Endothelial cell of umbilical vein (primary cell): ENCODE results near the gene KCNH1. TPM values are rescaled to one million over a fixed set of nuclear protein-coding genes. Genes with fewer than 3 reads are reported as not detected.

ENCODE experiments used
- BruUV-seq: library from RNA; stranded (reverse); fragments of 400-500 nt; replicated peaks from 2 replicates; lab custom pipeline; 2021; lab: Mats Ljungman, UMichigan
- CTCF ChIA-PET: fragments of 300-600, 350-600 bp; sonication (Branson Sonifier 250); formaldehyde crosslinking; loops from one replicate; lab custom pipeline; 2021; ENCODE audit warnings: antibody characterized with exemption, inconsistent platforms; lab: Charles Lee
- POLR2A ChIA-PET: fragments of 300-600, 350-600 bp; sonication (Branson Sonifier 250); formaldehyde crosslinking; loops from one replicate; lab custom pipeline; 2021; ENCODE audit warnings: antibody characterized with exemption, inconsistent platforms; lab: Charles Lee
- DNase-seq: peaks from one replicate; pipeline ENCODE4 v3.0.0-alpha.2; 2011; ENCODE audit warnings: low read depth, low spot score
- FAIRE-seq: peaks from 2 replicates; lab custom pipeline; 2011; peaks lifted over from hg19 to GRCh38; lab: Jason Lieb, UNC
- H2AFZ ChIP-seq: 2 replicates; pipeline ENCODE4 v1.6.0; 2012; ENCODE audit warnings: low read depth, low read length, control low read depth, inconsistent platforms
- H3K27ac ChIP-seq: 2 replicates; pipeline ENCODE4 v1.5.1; 2011; ENCODE audit warnings: low read depth, mild to moderate bottlenecking, control low read depth, low read length, moderate library complexity; ENCODE audit not compliant: insufficient read depth
- H3K27me3 ChIP-seq, 2 experiments: 2 replicates each; pipeline versions ENCODE4 v1.6.0 to v1.6.1; 2011; ENCODE audit warnings: low read length in 2 of 2, mixed read lengths in 1 of 2; ENCODE audit not compliant: control insufficient read depth in 2 of 2, insufficient read depth in 2 of 2
- H3K36me3 ChIP-seq, 2 experiments: 2 replicates in 1 of 2; 3 replicates in 1 of 2; pipeline ENCODE4 v1.5.1; 2011; ENCODE audit warnings: low read length in 2 of 2, mild to moderate bottlenecking in 1 of 2, moderate library complexity in 1 of 2; ENCODE audit not compliant: control insufficient read depth in 2 of 2, insufficient read depth in 2 of 2; ENCODE audit errors: extremely low read depth in 1 of 2
- H3K4me1 ChIP-seq: 3 replicates; pipeline ENCODE4 v1.5.1; 2011; ENCODE audit warnings: mild to moderate bottlenecking, low read length; ENCODE audit not compliant: control insufficient read depth, insufficient read depth; ENCODE audit errors: extremely low read depth
- H3K4me2 ChIP-seq: 2 replicates; pipeline ENCODE4 v1.6.1; 2011; ENCODE audit warnings: low read length, control low read depth, mixed read lengths; ENCODE audit not compliant: insufficient read depth
- H3K4me3 ChIP-seq, 3 experiments: fragments of 200-600 bp in 1 of 3; sonication (generic), shearing (Covaris generic) in 1 of 3; replicated peaks in 1 of 3; 2 replicates each; pipeline ENCODE4 v1.5.1; 2011 to 2016; ENCODE audit warnings: control low read depth in 3 of 3, low read length in 3 of 3, mild to moderate bottlenecking in 2 of 3, inconsistent platforms in 1 of 3, low read depth in 1 of 3, moderate library complexity in 1 of 3; ENCODE audit not compliant: insufficient read depth in 1 of 3
- H3K79me2 ChIP-seq: 2 replicates; pipeline ENCODE4 v1.6.0; 2012; ENCODE audit warnings: low read length, inconsistent platforms; ENCODE audit not compliant: control insufficient read depth, insufficient read depth
- H3K9ac ChIP-seq: replicated peaks from 2 replicates; pipeline ENCODE3; 2011; ENCODE audit warnings: low read length, control low read depth; ENCODE audit not compliant: insufficient read depth; ENCODE audit errors: extremely low read depth
- H3K9me1 ChIP-seq: replicated peaks from 3 replicates; pipeline ENCODE4 v1.6.0; 2011; ENCODE audit warnings: mild to moderate bottlenecking, low read length; ENCODE audit not compliant: control insufficient read depth, insufficient read depth; ENCODE audit errors: extremely low read depth
- H3K9me3 ChIP-seq: replicated peaks from 2 replicates; pipeline ENCODE4 v1.5.1; 2012; ENCODE audit warnings: low read length, inconsistent platforms; ENCODE audit not compliant: control insufficient read depth, insufficient read depth
- H4K20me1 ChIP-seq: replicated peaks from 2 replicates; pipeline ENCODE3; 2011; ENCODE audit warnings: mild to moderate bottlenecking, low read length; ENCODE audit not compliant: control insufficient read depth, insufficient read depth; ENCODE audit errors: extremely low read depth
- EZH2 ChIP-seq: IDR thresholded peaks from 2 replicates; pipeline ENCODE4 v1.6.1; 2012; ENCODE audit warnings: borderline replicate concordance, low read depth, mild to moderate bottlenecking, moderate library complexity, low read length, inconsistent platforms; ENCODE audit not compliant: severe bottlenecking
- FOS ChIP-seq: IDR thresholded peaks from 2 replicates; pipeline ENCODE4 v1.6.1; 2011; ENCODE audit warnings: mild to moderate bottlenecking, low read length, moderate library complexity, borderline replicate concordance; ENCODE audit not compliant: insufficient read depth
- JUN ChIP-seq: IDR thresholded peaks from 2 replicates; pipeline ENCODE4 v1.6.1; 2011; ENCODE audit warnings: borderline replicate concordance, low read depth; ENCODE audit not compliant: insufficient read length, insufficient read depth
- MYC ChIP-seq: IDR thresholded peaks from one replicate; pipeline ENCODE4 v1.6.1; 2011; ENCODE audit warnings: mild to moderate bottlenecking, low read depth, low read length
- POLR2A ChIP-seq: IDR thresholded peaks from 2 replicates; pipeline ENCODE4 v1.6.1; 2012; ENCODE audit warnings: low read depth, mild to moderate bottlenecking, control low read depth, low read length
- POLR2AphosphoS5 ChIP-seq: IDR thresholded peaks from 2 replicates; pipeline ENCODE4 v1.6.1; 2012; ENCODE audit warnings: low read depth, mild to moderate bottlenecking, control low read depth, low read length, moderate library complexity; ENCODE audit not compliant: insufficient read depth
- dilution Hi-C: fragments of 300-500 bp; cut with MboI; formaldehyde crosslinking; loops from one replicate; pipeline ENCODE4 v1.15.0; 2019; ENCODE audit warnings: low sequenced_read_pairs; ENCODE audit not compliant: extremely low pct_ligation_motif_present
- intact Hi-C: fragments of 100-400 bp; cut with micrococcal nuclease; formaldehyde crosslinking; loops from one replicate; pipeline ENCODE4 v1.10.0; 2022
- polyA plus RNA-seq, 4 experiments: library from polyadenylated mRNA; depleted of rRNA in 3 of 4; stranded (reverse) in 3 of 4; unstranded in 1 of 4; fragments of >200 nt; gene quantifications; 2 replicates each; pipeline versions ENCODE4 v1.2.1 to v1.2.3, GENCODE V29; 2011 to 2012; ENCODE audit warnings: missing spikeins in 1 of 4
- total RNA-seq: library from RNA; stranded (reverse); gene quantifications from 2 replicates; pipeline ENCODE4 v1.2.3, GENCODE V29; 2021
- TF ChIP-seq, protein P1 (sequence below): IDR thresholded peaks from 2 replicates; pipeline ENCODE4 v1.6.1; 2011; ENCODE audit not compliant: insufficient read depth, insufficient read length
- TF ChIP-seq, protein P2 (sequence below), 2 donors: IDR thresholded peaks; 1 replicate in 1 of 2; 2 replicates in 1 of 2; pipeline ENCODE4 v1.5.1; 2011; ENCODE audit warnings: low read length in 2 of 2, mild to moderate bottlenecking in 2 of 2, moderate library complexity in 2 of 2, control low read depth in 1 of 2, inconsistent platforms in 1 of 2, low read depth in 1 of 2; ENCODE audit not compliant: insufficient read depth in 1 of 2; ENCODE audit errors: extremely low read depth in 1 of 2

Gene KCNH1
- total and polyA plus RNA-seq, 2 donors (not counting 3 experiments of a cell fraction or from before 2014, with no cell fraction given) = not detected

DNA sequence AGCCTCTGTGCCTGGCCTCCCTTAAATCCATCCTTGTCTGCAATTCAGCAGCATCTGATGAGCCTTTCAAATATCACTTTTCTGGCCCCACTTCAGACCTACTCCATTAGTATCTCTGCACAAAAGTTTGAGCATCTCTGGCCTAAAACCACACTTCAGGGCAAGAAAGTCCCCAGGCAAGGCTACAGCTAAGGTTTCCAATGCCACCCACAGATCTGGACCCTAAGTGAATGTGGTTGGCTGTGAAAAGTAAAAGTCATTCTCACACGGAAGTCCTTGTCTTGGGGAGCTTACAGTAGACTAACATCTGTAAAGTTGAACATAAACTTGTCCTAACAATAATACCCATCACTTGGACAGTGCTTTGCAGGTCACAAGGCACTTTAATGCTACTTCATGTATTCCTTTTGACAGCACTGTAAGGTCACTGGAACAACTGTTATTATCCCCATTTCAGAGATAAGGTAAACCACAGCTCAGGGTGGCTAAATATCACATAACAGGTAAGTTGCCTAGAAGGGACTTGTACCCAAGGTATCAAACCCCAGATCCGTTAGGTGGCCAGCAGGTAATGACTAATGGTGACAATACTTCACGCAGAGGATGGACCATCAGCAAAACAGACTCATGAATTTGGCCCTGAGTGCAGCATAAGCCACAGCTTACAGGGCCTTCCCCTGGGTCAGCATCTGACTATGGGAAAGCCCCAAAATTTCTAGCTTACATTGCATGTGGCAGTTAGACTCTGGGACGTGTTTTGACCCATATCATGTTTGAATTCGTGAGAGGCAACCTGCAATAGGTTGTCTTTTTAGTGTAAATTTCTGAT is 449.3 kb downstream of the KCNH1 start:
- no peaks in the 10 kb centered on the region for H3K4me1 ChIP-seq
- H3K79me2 ChIP-seq = no peaks in the 10 kb centered on the region
- no peak overlapping the region for H2AFZ ChIP-seq
- H3K4me3 ChIP-seq = no peak overlapping the region
- no peaks in the 10 kb centered on the region for H4K20me1 ChIP-seq
- POLR2A ChIA-PET = no interaction called here
- no peaks in the 10 kb centered on the region for H3K27me3 ChIP-seq
- peaks cover 4% of the 10 kb centered on the region for H3K9me3 ChIP-seq
- CTCF ChIA-PET = no interaction called here
- BruUV-seq = no TSS peak
- no peak overlapping the region for H3K9ac ChIP-seq
- H3K36me3 ChIP-seq = no peaks in the 10 kb centered on the region
- H3K27ac ChIP-seq = no peak overlapping the region
- TF ChIP-seq POLR2A (no peak), FOS (no peak), POLR2AphosphoS5 (no peak), MYC (no peak), JUN (no peak), EZH2 (no peak)
- TF ChIP-seq, protein P1, sequence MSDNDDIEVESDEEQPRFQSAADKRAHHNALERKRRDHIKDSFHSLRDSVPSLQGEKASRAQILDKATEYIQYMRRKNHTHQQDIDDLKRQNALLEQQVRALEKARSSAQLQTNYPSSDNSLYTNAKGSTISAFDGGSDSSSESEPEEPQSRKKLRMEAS = no peak
- TF ChIP-seq, protein P2, sequence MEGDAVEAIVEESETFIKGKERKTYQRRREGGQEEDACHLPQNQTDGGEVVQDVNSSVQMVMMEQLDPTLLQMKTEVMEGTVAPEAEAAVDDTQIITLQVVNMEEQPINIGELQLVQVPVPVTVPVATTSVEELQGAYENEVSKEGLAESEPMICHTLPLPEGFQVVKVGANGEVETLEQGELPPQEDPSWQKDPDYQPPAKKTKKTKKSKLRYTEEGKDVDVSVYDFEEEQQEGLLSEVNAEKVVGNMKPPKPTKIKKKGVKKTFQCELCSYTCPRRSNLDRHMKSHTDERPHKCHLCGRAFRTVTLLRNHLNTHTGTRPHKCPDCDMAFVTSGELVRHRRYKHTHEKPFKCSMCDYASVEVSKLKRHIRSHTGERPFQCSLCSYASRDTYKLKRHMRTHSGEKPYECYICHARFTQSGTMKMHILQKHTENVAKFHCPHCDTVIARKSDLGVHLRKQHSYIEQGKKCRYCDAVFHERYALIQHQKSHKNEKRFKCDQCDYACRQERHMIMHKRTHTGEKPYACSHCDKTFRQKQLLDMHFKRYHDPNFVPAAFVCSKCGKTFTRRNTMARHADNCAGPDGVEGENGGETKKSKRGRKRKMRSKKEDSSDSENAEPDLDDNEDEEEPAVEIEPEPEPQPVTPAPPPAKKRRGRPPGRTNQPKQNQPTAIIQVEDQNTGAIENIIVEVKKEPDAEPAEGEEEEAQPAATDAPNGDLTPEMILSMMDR (IDR thresholded peaks at IDR 0.05; ENCODE audit: extremely low read depth in 1 of 2, insufficient read depth in 1 of 2, low read depth in 1 of 2, low read length in 2 of 2) = no peak
- H3K4me2 ChIP-seq = no peak overlapping the region
- DNase-seq (no peak), FAIRE-seq (no peak)
- dilution Hi-C loops = no loop called here
- intact Hi-C loops = no loop called here
- H3K9me1 ChIP-seq = no peaks in the 10 kb centered on the region
